ENCODE data around the gene SERPINA4.

Gene SERPINA4

GRCh38 chr14:94592457-94592856, 31.2 kb downstream of the SERPINA4 start:
- Histone ChIP-seq H3K9ac (ENCODE audit: low read depth, low read length, poor library complexity, severe bottlenecking) (no peak overlapping the region), H3K36me3 (ENCODE audit: insufficient read depth, low read length) (no peaks in the 10 kb centered on the region), H3K79me2 (ENCODE audit: insufficient read depth, low read length) (no peaks in the 10 kb centered on the region), H3K4me1 (ENCODE audit: insufficient read depth, low read length, poor library complexity, severe bottlenecking) (no peaks in the 10 kb centered on the region), H3K4me2 (ENCODE audit: low read depth, low read length, poor library complexity, severe bottlenecking) (no peak overlapping the region), H3F3A (ENCODE audit: low read depth) (no peaks in the 10 kb centered on the region), H3K27me3 (ENCODE audit: insufficient read depth, low read length, poor library complexity, severe bottlenecking) (no peaks in the 10 kb centered on the region), H4K20me1 (ENCODE audit: insufficient read depth, low read length, poor library complexity, severe bottlenecking) (no peaks in the 10 kb centered on the region), H3K9me2 (replicated peaks; ENCODE audit: low read depth, low read length) (no peaks in the 10 kb centered on the region), H3K9me3 (ENCODE audit: insufficient read depth, low read depth, low read length) (peaks cover 2% of the 10 kb centered on the region; the same call in 1 of the 2 replicates), H3K4me3 (ENCODE audit: low read length, poor library complexity, severe bottlenecking) (no peak overlapping the region), H2AFZ (ENCODE audit: low read length) (no peak overlapping the region)
- TF ChIP-seq CTCF (conservative IDR thresholded peaks at IDR 0.05; ENCODE audit: low read length) (no peak), EZH2phosphoT487 (IDR thresholded peaks at IDR 0.05; ENCODE audit: borderline replicate concordance) (no peak)

- no peaks in the 10 kb centered on the region for H4K20me1 ChIP-seq (ENCODE audit: insufficient read depth, low read length, poor library complexity, severe bottlenecking)
- no peaks in the 10 kb centered on the region for H3K4me1 ChIP-seq (ENCODE audit: insufficient read depth, low read length, poor library complexity, severe bottlenecking)
- H3K4me3 ChIP-seq (ENCODE audit: low read length, poor library complexity, severe bottlenecking), result no peak overlapping the region
- no peak overlapping the region for H3K4me2 ChIP-seq (ENCODE audit: low read depth, low read length, poor library complexity, severe bottlenecking)
- H3K9me3 ChIP-seq (ENCODE audit: insufficient read depth, low read depth, low read length), result 0 out of 2 replicates have a peak, but pooled peaks cover 2% of the 10 kb centered on the region
- H3K9ac ChIP-seq (ENCODE audit: low read depth, low read length, poor library complexity, severe bottlenecking), result no peak overlapping the region
- H2AFZ ChIP-seq (ENCODE audit: low read length), result no peak overlapping the region
- no peaks in the 10 kb centered on the region for H3K27me3 ChIP-seq (ENCODE audit: insufficient read depth, low read length, poor library complexity, severe bottlenecking)
- TF ChIP-seq CTCF (conservative IDR thresholded peaks at IDR 0.05; ENCODE audit: low read length) (no peak), EZH2phosphoT487 (IDR thresholded peaks at IDR 0.05; ENCODE audit: borderline replicate concordance) (no peak)
- no peaks in the 10 kb centered on the region for H3K36me3 ChIP-seq (ENCODE audit: insufficient read depth, low read length)
- H3K79me2 ChIP-seq (ENCODE audit: insufficient read depth, low read length), result no peaks in the 10 kb centered on the region
- H3K9me2 ChIP-seq (replicated peaks; ENCODE audit: low read depth, low read length), result no peaks in the 10 kb centered on the region
- no peaks in the 10 kb centered on the region for H3F3A ChIP-seq (ENCODE audit: low read depth)
Observed at GRCh38 chr14:94593376-94593748, 32.1 kb downstream of the SERPINA4 start.

- no peak overlapping the region for H2AFZ ChIP-seq (ENCODE audit: low read length)
- H3K9ac ChIP-seq (ENCODE audit: low read depth, low read length, poor library complexity, severe bottlenecking), result no peak overlapping the region
- no peak overlapping the region for H3K4me2 ChIP-seq (ENCODE audit: low read depth, low read length, poor library complexity, severe bottlenecking)
- H3F3A ChIP-seq (ENCODE audit: low read depth), result no peaks in the 10 kb centered on the region
- no peak for TF ChIP-seq EZH2phosphoT487 (IDR thresholded peaks at IDR 0.05; ENCODE audit: borderline replicate concordance)
- TF ChIP-seq CTCF (conservative IDR thresholded peaks at IDR 0.05; ENCODE audit: low read length), result no peak
- H3K36me3 ChIP-seq (ENCODE audit: insufficient read depth, low read length), result no peaks in the 10 kb centered on the region
- no peak overlapping the region for H3K4me3 ChIP-seq (ENCODE audit: low read length, poor library complexity, severe bottlenecking)
- no peaks in the 10 kb centered on the region for H3K79me2 ChIP-seq (ENCODE audit: insufficient read depth, low read length)
- no peaks in the 10 kb centered on the region for H3K27me3 ChIP-seq (ENCODE audit: insufficient read depth, low read length, poor library complexity, severe bottlenecking)
- no peaks in the 10 kb centered on the region for H4K20me1 ChIP-seq (ENCODE audit: insufficient read depth, low read length, poor library complexity, severe bottlenecking)
- H3K9me2 ChIP-seq (replicated peaks; ENCODE audit: low read depth, low read length), result no peaks in the 10 kb centered on the region
- 0 out of 2 replicates have a peak, but pooled peaks cover 2% of the 10 kb centered on the region for H3K9me3 ChIP-seq (ENCODE audit: insufficient read depth, low read depth, low read length)
- no peaks in the 10 kb centered on the region for H3K4me1 ChIP-seq (ENCODE audit: insufficient read depth, low read length, poor library complexity, severe bottlenecking)
Observed at GRCh38 chr14:94593749-94594431, 32.6 kb downstream of the SERPINA4 start.

All from Loucy (cell line).